GM19193 (cell line): ENCODE results near the gene TNFAIP8L3.

Source experiments
- POLR2A ChIP-seq: IDR thresholded peaks from 4 replicates; pipeline ENCODE4 v1.6.1; 2011; ENCODE audit not compliant: insufficient read depth, insufficient read length; ENCODE audit errors: extremely low read depth

TNFAIP8L3 gene

DNA sequence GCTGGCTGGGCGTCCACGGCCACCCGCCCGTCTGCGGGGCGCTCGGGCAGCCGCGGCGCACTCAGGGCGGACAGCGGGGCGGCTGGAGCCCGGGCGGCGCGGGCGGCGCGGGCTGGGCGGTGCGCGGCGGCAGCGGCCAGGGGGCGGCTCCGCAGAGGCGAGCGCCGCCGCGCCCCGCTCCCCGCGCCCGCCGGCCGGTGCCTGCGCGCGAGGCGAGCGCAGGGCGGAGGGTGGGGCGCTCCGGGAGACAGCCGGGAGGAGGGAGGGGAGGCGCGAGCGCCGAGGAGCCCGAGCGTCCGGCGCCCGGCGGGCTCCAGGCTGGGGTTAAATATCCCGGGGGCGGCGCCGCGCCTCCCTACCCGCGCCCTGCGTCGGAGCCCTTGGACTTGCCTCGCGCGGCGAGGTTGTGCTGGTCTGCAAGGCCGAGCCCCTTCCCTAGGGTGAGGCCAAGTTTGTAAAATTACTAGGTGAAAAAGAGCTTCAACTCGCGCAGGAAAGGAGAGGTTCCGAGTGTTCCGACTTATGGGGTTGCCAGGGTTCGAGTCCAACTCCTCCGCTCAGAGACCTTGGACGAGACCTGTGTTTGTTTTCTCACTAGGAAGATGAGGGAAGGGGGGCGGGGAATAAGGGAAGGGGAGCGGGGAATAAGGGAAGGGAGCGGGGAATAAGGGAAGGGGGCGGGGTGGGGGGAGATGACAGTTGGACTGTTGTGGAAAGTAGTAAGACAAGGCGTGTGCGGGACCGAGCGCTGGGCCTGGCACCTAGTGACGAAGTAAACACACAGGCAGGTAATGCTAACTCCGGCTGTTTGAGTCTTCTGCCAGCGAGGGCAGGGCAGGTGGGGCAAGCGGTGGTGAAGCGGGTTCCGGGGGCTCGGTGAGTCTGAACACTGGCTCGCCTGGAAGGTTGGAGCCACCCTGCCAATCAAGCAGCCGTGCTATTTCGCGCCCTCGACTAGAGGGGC is at the start of gene TNFAIP8L3:
TNFAIP8L3 (minus strand) TSS at position 301 of the 964 bp plus-strand sequence. CDS start 311 bp downstream, outside the sequence.
- TF ChIP-seq POLR2A: no peak

DNA sequence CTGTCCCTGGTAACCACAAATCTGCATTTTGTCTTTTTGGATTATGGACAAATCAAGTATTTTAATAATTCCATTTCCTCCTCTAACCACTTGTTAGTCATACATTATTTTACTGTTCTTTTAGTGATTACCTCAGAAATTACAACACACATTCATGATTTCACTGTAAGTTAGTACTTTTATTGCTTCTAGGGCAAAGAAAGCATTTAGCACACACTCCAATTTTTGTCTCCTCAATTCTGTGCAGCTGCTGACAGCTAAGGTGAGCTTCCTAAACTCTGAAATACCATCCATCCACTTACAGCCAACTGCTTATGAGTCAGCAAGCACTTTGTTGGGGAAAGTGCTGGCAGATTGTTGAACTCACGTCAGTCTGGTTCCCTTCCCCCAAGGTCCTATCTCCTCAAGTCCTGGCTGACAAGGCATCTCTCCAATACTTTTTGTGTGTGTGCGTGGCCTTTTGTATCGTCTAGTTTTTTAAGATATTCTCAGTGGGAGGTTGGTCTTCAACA is 49.4 kb upstream of the TNFAIP8L3 start:
- no peak for TF ChIP-seq POLR2A

DNA sequence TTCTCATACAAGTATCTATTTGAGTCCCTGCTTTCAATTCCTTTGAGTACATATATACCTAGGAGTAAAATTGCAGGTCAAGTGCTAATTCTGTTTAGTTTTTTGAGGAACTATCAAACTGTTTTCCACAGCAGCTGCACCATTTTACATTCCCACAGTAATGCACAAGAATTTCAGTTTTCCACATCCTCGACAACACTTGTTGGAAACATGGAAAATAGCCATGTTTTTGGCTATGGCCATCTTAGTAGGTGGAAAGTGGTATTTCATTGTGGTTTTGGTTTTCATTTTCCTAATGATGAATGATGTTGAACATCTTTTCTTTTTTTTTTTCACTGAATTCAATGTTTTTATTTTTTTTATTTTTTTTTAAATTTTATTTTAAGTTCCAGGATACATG is 44.4 kb upstream of the TNFAIP8L3 start:
- no peak for TF ChIP-seq POLR2A

DNA sequence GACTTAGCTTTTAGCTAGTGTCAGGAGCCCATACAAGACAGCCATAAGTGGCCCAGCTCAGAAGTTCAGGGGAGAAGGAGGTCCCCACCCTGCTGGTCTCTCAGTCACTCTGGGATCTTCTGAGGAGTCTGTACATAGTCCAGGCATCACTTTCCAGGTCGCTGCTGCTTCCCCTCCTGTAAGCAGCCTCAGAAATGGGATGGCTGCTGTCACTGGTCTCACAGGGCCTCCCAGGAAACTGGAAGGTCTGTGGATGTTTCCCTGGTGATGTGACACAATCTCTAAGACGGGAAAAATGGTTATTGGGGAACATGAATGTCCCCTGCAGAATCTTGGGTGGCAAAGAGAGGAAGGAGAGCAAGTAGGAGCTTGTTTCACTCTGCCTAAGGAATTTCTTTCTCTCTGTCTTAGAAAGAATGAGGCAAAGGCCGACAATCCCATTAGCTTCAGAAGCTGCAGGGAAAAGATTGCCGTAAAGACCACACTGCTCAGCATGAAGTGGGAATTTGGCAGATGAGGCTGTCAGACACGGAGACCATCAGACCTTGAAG is 43.2 kb upstream of the TNFAIP8L3 start:
- no peak for TF ChIP-seq POLR2A

DNA sequence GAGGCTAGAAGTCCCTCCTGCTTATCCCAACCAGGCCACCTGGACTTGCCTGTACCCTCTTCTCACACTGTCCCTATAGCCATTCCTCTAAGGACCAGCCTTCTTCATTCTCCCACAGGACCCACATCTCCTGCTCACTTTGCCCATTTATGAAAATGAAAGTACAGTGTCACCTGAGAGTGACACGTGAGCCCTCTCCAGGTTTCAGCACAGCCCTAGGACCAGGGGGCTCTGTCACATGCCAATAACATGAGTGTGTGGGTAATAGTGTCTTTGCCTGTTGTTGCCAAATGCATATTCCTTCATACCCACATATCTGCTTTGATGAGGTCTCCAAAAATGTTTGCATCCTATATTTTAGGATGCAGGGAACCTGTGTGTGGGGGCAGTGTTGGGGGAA is 42.3 kb upstream of the TNFAIP8L3 start:
- no peak for TF ChIP-seq POLR2A

DNA sequence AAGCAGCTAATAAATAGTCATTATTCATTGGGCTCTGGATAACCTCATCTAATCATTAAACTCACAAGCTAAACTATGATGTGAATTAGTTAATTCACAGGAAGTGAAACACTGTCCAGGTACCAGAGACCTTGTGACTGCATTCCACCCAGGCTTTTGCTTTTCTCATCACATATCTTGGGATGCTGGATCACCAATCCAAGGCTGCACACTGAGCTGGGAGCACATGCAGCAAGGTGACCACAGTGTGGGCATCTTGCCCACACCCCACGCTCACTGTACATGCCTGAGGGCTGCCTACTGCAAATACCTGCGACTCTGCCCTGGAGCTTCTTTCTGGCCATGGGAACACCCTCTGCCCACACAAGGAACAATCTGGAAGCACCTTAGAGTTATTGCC is 40.6 kb upstream of the TNFAIP8L3 start:
- TF ChIP-seq POLR2A: no peak

DNA sequence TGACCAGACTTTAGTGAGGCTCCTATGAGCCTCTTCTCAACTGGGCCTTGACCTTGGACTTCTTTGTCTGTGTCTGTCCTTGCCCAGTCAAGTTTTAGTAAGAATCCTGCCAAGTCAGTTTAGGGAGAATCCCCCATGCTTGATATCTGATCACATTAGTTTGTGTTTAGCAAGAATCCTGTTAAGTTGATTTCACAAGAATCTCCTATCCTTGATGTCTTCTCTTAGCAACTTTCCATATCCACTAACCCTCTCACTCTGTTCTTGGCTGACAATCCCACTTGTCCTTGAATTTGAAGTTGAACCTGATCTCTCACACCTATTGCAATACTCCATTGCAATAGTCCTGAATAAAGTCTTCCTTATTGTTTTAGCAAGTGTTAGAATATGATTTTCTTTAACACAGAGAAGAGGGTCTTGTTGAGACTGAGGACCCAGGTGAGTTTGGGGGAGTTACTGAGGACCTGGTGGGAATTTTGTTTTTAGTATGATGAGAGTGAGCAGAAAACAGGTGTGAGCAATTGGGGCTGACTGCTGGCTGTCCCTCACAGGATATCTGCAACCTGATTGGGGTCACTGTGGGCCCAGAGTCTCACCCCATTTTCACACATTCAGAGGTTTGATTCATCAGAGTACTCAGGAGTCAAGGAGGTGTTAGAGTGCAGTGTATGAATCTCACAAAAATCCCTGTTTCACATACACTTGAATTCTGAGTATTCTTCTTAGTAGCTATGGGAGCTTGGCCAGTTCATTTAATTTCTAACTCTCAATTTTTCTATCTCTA is 39.9 kb upstream of the TNFAIP8L3 start:
- no peak for TF ChIP-seq POLR2A

DNA sequence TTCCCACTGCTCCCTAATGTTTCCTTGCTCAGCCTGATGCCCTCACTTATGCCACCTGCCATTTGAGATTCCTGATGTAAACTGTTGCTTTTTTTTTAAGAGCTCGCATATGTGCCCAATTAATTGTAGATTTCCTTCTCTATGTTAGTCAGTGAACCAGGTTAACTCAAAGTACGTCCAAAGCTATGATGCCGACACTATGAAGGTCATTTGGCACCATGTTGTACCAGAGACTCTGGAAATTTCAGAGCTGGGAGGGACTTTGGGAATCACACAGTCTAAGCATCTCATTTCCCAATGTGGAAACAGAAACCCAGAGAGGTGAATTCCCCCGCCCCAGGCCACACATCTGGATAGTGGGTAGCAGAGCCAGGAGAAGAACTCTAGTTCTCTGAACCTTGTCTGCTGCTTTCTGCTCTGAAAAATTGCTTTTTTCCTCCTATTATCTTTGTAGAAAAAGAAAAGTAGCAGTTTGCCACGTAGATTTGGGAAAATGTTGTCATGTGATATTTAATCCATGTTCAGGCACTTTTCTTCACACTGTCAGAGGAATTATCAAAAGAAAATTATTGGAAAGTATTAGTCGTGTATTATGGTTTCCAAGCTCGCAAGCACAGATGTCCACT is 38.5 kb upstream of the TNFAIP8L3 start:
- no peak for TF ChIP-seq POLR2A

DNA sequence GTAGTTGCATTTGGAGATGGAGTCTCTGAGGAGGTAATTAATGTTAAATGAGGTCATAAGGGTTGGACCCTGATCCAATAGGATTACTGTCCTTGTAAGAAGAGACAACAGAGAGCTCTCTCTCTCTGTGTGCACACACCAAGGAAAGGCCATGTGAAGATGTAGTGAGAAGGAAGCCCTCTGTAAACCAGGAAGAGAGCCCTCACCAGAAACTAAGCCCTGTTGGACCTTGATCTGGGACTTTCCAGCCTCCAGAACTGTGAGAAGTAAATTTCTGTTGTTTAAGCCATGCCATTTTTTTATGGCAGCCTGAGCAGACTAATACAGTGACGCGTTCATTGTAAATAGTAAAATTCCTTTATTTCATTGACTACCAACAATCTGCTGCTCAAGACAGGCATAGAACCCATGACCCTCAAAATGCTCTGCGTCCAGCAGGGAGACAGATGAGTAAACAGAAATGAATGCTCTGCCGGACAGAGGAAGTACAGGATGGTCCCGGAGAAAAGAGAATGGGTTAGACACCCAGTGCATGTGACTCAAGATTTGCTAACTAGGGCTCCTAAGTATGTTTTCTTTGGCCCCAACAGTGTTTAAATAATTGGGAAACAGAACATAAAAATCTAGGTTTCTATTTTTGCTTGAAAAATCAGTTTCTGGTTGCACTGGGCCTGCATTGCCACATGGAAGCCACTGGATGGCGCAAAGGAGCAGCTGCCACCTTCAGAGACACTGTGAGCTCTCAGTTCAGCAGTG is 37.9 kb upstream of the TNFAIP8L3 start:
- no peak for TF ChIP-seq POLR2A

DNA sequence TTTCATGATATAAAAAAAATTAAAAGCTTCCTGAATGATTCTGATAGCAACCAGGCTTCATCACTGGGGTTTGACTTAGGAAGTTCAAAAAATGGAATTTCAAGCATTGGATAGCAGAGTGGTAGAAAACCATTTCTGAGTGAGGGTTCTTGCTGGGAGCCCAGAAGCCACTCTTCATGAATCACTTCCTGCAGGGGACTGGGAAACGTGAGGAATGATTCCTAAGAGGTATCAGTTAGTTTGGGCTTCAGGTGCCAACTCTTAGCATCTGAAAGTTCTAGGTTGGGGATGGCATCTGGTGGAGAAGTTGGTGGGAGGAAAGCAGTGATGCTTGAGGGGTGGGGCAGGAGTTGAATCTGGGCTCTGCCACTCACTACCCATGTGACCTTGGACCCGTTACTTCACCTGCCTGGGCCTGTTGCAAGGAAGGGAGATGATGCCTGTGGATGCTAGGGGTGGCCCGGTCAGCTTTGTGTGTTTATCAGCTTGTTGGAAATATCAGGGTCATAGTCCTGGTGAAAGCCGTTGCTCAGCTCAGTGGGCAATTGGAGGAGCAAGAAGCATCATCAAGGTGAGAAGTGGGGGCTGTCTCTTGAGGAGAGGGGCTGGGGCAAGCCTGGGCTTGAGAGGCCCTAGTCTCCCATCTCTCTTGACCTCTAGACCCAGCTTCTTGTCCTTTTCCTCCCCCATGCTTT is 37.0 kb upstream of the TNFAIP8L3 start:
- TF ChIP-seq POLR2A: no peak

DNA sequence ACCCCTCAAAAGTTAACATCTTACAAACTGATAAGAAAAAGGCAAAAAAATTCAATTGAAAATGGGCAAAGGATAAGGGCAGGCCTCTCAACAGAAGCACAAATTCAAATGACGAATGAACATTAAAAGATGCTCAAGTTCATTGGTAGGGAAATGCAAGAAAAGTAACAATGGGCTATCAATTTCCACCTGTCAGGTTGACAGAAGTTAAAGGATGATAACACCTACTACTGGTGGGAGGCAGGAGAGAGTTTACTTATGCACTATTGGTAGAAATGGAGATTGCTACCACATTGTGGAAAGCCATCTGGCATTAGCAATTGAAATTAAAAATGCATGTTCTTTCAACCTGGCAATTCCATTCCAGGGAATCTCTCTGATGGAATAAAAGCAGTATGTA is 35.6 kb upstream of the TNFAIP8L3 start:
- TF ChIP-seq POLR2A: no peak

DNA sequence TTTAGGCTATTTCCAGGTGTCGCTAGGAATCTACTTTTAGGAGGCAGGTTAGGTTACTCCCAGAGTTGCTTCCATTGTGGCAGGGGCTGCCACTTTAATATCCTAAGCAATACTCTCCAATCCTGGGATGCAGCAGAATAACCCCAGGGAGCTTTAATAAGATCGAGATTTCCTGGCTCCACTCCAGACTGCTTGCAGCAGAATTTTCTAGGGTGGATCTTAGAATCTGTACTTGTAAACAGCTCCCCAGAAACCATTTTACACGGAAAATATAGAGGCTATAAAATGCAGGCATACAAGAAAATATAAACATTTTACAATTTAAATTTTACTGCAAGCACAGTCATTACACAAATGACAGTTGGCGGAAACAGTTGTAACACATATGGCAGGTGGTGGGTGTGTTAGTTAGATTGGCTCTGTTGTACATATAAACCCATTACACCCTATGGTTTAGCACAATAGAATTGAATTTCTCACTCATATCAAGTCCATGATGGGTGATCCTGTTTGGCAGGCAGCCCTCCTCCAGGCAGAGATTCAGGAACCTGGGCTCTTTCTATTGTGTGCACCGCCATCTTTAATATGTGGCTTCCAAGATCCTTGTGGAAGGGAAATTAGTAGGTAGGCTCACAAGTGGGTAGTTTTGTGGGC is 35.0 kb upstream of the TNFAIP8L3 start:
- TF ChIP-seq POLR2A: no peak

DNA sequence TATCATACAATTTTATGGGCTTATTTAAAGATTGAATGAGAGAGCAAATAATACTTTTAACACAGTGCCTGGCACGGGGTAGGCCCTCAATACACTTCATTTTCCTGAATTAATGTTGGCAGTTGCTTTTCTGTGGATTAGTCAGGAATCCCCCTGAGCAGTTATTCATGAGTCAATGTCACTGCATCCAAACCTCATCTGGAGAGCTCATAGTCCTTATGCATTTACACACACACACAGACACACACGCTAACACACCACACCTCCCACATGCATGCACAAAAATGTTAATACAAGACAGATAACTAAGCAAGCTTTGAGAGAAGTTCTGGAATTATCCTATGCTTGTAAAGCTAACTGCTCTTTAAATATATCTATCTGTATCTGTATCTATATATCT is 34.0 kb upstream of the TNFAIP8L3 start:
- no peak for TF ChIP-seq POLR2A
